ENCODE data around the gene ORC2.

DNA sequence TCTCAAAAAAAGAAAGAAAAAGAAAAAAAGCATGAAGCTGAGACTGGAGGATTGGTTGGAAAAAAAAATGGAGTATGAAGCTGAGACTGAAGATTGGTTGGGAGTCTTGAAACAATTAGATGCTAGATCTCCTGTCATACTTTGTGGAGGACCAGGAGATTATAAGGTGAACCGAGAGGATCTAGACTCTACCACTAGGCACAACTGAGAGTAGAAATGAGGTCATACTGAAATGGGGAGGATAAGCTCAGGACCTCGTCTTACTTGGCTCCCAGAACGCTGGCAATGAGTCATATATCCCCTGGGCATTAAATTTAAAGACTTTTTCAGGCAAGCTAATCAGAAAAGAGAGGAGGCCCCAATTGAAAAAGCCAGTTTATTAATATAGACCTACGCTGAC lies 3.3 kb upstream of the ORC2 start:
- TF ChIP-seq, protein P1, sequence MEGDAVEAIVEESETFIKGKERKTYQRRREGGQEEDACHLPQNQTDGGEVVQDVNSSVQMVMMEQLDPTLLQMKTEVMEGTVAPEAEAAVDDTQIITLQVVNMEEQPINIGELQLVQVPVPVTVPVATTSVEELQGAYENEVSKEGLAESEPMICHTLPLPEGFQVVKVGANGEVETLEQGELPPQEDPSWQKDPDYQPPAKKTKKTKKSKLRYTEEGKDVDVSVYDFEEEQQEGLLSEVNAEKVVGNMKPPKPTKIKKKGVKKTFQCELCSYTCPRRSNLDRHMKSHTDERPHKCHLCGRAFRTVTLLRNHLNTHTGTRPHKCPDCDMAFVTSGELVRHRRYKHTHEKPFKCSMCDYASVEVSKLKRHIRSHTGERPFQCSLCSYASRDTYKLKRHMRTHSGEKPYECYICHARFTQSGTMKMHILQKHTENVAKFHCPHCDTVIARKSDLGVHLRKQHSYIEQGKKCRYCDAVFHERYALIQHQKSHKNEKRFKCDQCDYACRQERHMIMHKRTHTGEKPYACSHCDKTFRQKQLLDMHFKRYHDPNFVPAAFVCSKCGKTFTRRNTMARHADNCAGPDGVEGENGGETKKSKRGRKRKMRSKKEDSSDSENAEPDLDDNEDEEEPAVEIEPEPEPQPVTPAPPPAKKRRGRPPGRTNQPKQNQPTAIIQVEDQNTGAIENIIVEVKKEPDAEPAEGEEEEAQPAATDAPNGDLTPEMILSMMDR (IDR thresholded peaks at IDR 0.05): no peak
- no peak for TF ChIP-seq POLR2A (IDR thresholded peaks at IDR 0.05)
